IMR-90 (cell line): ENCODE measurements around the gene SPATA32. TPM values are rescaled to one million over a fixed set of nuclear protein-coding genes. Genes with fewer than 3 reads are reported as not detected.
A peak's percentile ranks its signal among the peaks of the same experiment; 100 is the strongest.

Source experiments
- ATAC-seq: fragments of 200-7000 bp; cut with Tn5 transposase; 2 replicates; pipeline ENCODE4 v1.9.1; 2020; ENCODE audit warnings: low read depth, mild to moderate bottlenecking, moderate library complexity
- BruUV-seq: library from RNA; stranded (reverse); fragments of 400-500 nt; replicated peaks from 2 replicates; lab custom pipeline; 2021; lab: Mats Ljungman, UMichigan
- CTCF ChIA-PET: fragments of 300-600 bp; formaldehyde crosslinking; extraction: SDS; loops from one replicate; lab custom pipeline; 2021; ENCODE audit warnings: antibody characterized with exemption; lab: Yijun Ruan, JAX
- POLR2A ChIA-PET: fragments of 300-600 bp; sonication (Branson Sonifier 250); formaldehyde crosslinking; loops from one replicate; lab custom pipeline; 2022; ENCODE audit warnings: antibody characterized with exemption; ENCODE audit not compliant: unreplicated experiment; lab: Charles Lee
- DNase-seq: peaks from one replicate; pipeline ENCODE4 v3.0.0; 2013
- H2AFZ ChIP-seq: replicated peaks from 2 replicates; pipeline ENCODE3; 2013; ENCODE audit warnings: low read length, mild to moderate bottlenecking; ENCODE audit not compliant: poor library complexity
- H2AK5ac ChIP-seq: 2 replicates; pipeline ENCODE4 v1.6.1; 2013; ENCODE audit warnings: low read depth, low read length, inconsistent platforms
- H2AK9ac ChIP-seq: replicated peaks from 2 replicates; pipeline ENCODE3; 2013; ENCODE audit warnings: mild to moderate bottlenecking, low read depth, low read length, moderate library complexity; ENCODE audit not compliant: poor library complexity
- H2BK120ac ChIP-seq: 2 replicates; pipeline ENCODE4 v1.6.1; 2013; ENCODE audit warnings: low read depth, low read length, inconsistent platforms
- H2BK15ac ChIP-seq: 3 replicates; pipeline ENCODE4 v1.6.1; 2013; ENCODE audit warnings: low read depth, low read length, inconsistent platforms
- H2BK20ac ChIP-seq: 2 replicates; pipeline ENCODE4 v1.6.1; 2013; ENCODE audit warnings: low read depth, mild to moderate bottlenecking, inconsistent platforms, low read length, moderate library complexity
- H2BK5ac ChIP-seq: 2 replicates; pipeline ENCODE4 v1.6.1; 2013; ENCODE audit warnings: mild to moderate bottlenecking, low read depth, low read length, inconsistent platforms; ENCODE audit not compliant: poor library complexity, severe bottlenecking
- H3K14ac ChIP-seq: replicated peaks from 2 replicates; pipeline ENCODE4 v1.6.1; 2013; ENCODE audit warnings: low read depth, low read length, inconsistent platforms
- H3K18ac ChIP-seq: 2 replicates; pipeline ENCODE4 v1.6.1; 2013; ENCODE audit warnings: low read depth, low read length, control low read depth
- H3K23ac ChIP-seq: 2 replicates; pipeline ENCODE4 v1.6.1; 2013; ENCODE audit warnings: low read depth, low read length, inconsistent platforms
- H3K27ac ChIP-seq: 2 replicates; pipeline ENCODE4 v1.5.1; 2013; ENCODE audit warnings: mild to moderate bottlenecking, control low read depth, low read length; ENCODE audit not compliant: insufficient read depth
- H3K27me3 ChIP-seq: 2 replicates; pipeline ENCODE4 v1.6.1; 2013; ENCODE audit warnings: low read length; ENCODE audit not compliant: control insufficient read depth, insufficient read depth
- H3K36me3 ChIP-seq: 2 replicates; pipeline ENCODE4 v1.6.1; 2013; ENCODE audit warnings: low read length, mixed read lengths; ENCODE audit not compliant: control insufficient read depth, insufficient read depth
- H3K4ac ChIP-seq: 2 replicates; pipeline ENCODE4 v1.6.1; 2013; ENCODE audit warnings: low read depth, low read length, inconsistent platforms
- H3K4me1 ChIP-seq: 2 replicates; pipeline ENCODE4 v1.6.1; 2013; ENCODE audit warnings: low read length, mixed read lengths; ENCODE audit not compliant: control insufficient read depth, insufficient read depth
- H3K4me2 ChIP-seq: 2 replicates; pipeline ENCODE4 v1.6.1; 2013; ENCODE audit warnings: low read depth, mild to moderate bottlenecking, control low read depth, low read length, moderate library complexity
- H3K4me3 ChIP-seq: 2 replicates; pipeline ENCODE4 v1.5.1; 2013; ENCODE audit warnings: low read depth, mild to moderate bottlenecking, control low read depth, low read length, moderate library complexity; ENCODE audit not compliant: insufficient read depth
- H3K56ac ChIP-seq: 2 replicates; pipeline ENCODE4 v1.6.1; 2013; ENCODE audit warnings: low read length, inconsistent platforms; ENCODE audit not compliant: insufficient read depth; ENCODE audit errors: extremely low read depth
- H3K79me1 ChIP-seq, 2 experiments: 2 replicates each; pipeline ENCODE4 v1.6.1; 2013; ENCODE audit warnings: low read length in 2 of 2, inconsistent platforms in 1 of 2, low read depth in 1 of 2
- H3K9ac ChIP-seq: 2 replicates; pipeline ENCODE4 v1.6.1; 2013; ENCODE audit warnings: low read depth, low read length, control low read depth
- H3K9me1 ChIP-seq: 2 replicates; pipeline ENCODE4 v1.6.1; 2013; ENCODE audit warnings: low read length, inconsistent platforms; ENCODE audit not compliant: insufficient read depth
- H3K9me3 ChIP-seq: 2 replicates; pipeline ENCODE4 v1.6.1; 2013; ENCODE audit warnings: low read length; ENCODE audit not compliant: control insufficient read depth, insufficient read depth
- H4K20me1 ChIP-seq: 2 replicates; pipeline ENCODE4 v1.6.1; 2013; ENCODE audit warnings: low read length, inconsistent platforms; ENCODE audit not compliant: insufficient read depth
- H4K5ac ChIP-seq: 2 replicates; pipeline ENCODE4 v1.6.1; 2013; ENCODE audit warnings: mild to moderate bottlenecking, low read depth, low read length, control low read depth
- H4K8ac ChIP-seq, 2 experiments: 2 replicates each; pipeline ENCODE4 v1.6.1; 2013; ENCODE audit warnings: low read depth in 2 of 2, low read length in 2 of 2, control low read depth in 1 of 2, inconsistent platforms in 1 of 2
- H4K91ac ChIP-seq: 2 replicates; pipeline ENCODE4 v1.6.1; 2013; ENCODE audit warnings: low read depth, low read length, inconsistent platforms; ENCODE audit not compliant: insufficient read depth
- CTCF ChIP-seq: conservative IDR thresholded peaks from 2 replicates; pipeline ENCODE4 v1.5.1; 2012; ENCODE audit warnings: mild to moderate bottlenecking, low read depth, low read length, improper control_type of control experiment
- MAFK ChIP-seq: IDR thresholded peaks from 2 replicates; pipeline ENCODE4 v1.6.1; 2012; ENCODE audit warnings: low read depth, low read length, improper control_type of control experiment
- RAD21 ChIP-seq: IDR thresholded peaks from 2 replicates; pipeline ENCODE4 v1.6.1; 2012; ENCODE audit warnings: low read length, improper control_type of control experiment
- SMC3 ChIP-seq: fragments of 150-350 bp; IDR thresholded peaks from 2 replicates; pipeline ENCODE4 v1.6.1; 2016; ENCODE audit warnings: low read depth, mild to moderate bottlenecking, antibody characterized with exemption, low read length, moderate library complexity
- WGBS, 2 experiments: methylation state at CpG; one replicate each; pipeline versions ENCODE4 v1.1.5 to v1.1.7; 2013; ENCODE audit warnings: missing lambda C conversion rate in 2 of 2; ENCODE audit not compliant: insufficient read length in 1 of 2; ENCODE audit errors: extremely low coverage in 2 of 2; 5-methylcytosine and 5-hydroxymethylcytosine counted together
- dilution Hi-C: fragments of 300-500 bp; cut with HindIII; formaldehyde crosslinking; loops from one replicate; pipeline ENCODE4 v1.14.3; 2018; ENCODE audit warnings: low sequenced_read_pairs; ENCODE audit not compliant: unreplicated experiment
- in situ Hi-C: fragments of 300-500 bp; cut with MboI; formaldehyde crosslinking; loops from 3 replicates; pipeline ENCODE4 v1.14.3; 2019; ENCODE audit warnings: low sequenced_read_pairs, inconsistent platforms, mixed read lengths
- intact Hi-C: fragments of 100-400 bp; cut with micrococcal nuclease; formaldehyde crosslinking; loops from 2 replicates; pipeline ENCODE4 v1.10.0; 2022
- polyA plus RNA-seq, 3 experiments: library from polyadenylated mRNA; depleted of rRNA; stranded (reverse); fragments of >200 nt; gene quantifications; 2 replicates each; pipeline ENCODE4 v1.2.3, GENCODE V29; 2012; ENCODE audit warnings: low replicate concordance in 1 of 3
- total RNA-seq: library from RNA; depleted of rRNA; stranded (reverse); fragments of >200 nt; gene quantifications from 2 replicates; pipeline ENCODE4 v1.2.3, GENCODE V29; 2012

SPATA32 gene
- total and polyA plus RNA-seq, 2 of the 4 experiments (the other 2 are of a cell fraction), result 0.18 TPM; not detected in 1

- Histone ChIP-seq H3K36me3 (peaks cover 63% of the 10 kb centered on the region), H3K4me2 (no peak overlapping the region), H4K91ac (no peak overlapping the region), H2BK20ac (no peak overlapping the region), H2AFZ (no peak overlapping the region), H3K9me1 (peaks cover 7% of the 10 kb centered on the region; the same call in 1 of the 2 replicates), H3K79me1 (peaks cover 3 to 5% of the 10 kb centered on the region in 2 experiments; a peak in 1 of 4 replicates), H3K27ac (no peak overlapping the region), H4K8ac (no peak overlapping the region), H3K4me3 (no peak overlapping the region), H3K18ac (no peak overlapping the region), H3K23ac (no peak overlapping the region), H3K14ac (no peak overlapping the region), H2BK120ac (no peak overlapping the region), H2AK9ac (no peak overlapping the region), H3K56ac (no peak overlapping the region), H2BK5ac (no peak overlapping the region), H3K27me3 (no peaks in the 10 kb centered on the region), H3K4me1 (peaks cover 6% of the 10 kb centered on the region), H3K9ac (no peak overlapping the region), H3K4ac (no peak overlapping the region), H4K20me1 (0 out of 2 replicates have a peak, but pooled peaks cover 5% of the 10 kb centered on the region), H2AK5ac (no peak overlapping the region), H2BK15ac (no peak overlapping the region), H3K9me3 (no peaks in the 10 kb centered on the region), H4K5ac (no peak overlapping the region)
- TF ChIP-seq SMC3 (peak; percentile 29; the same call in 1 of the 2 replicates), RAD21 (peak; percentile 41), MAFK (no peak), CTCF (peak; percentile 47)
- no TSS peak for BruUV-seq
- WGBS, 2 experiments, result 78% methylated on average over 6 of the region's 13 CpGs; no CpG with 5 or more reads in 1 of the 2 experiments
- dilution Hi-C loops, result no loop called here
- POLR2A ChIA-PET, result no interaction called here
- in situ Hi-C loops, result no loop called here
- DNase-seq (no peak), ATAC-seq (no peak)
- intact Hi-C loops, result loop anchor here (1.0 kb wide), 1 partner anchor 48 kb away; no protein-coding TSS in a partner anchor
- CTCF ChIA-PET, result interaction anchor here (0.5 kb wide), 1 partner anchor 135 kb away, joined by 3 read pairs; the partner anchor contains the start of gene ACBD4
Measured at GRCh38 chr17:45270828-45271418, 9.0 kb upstream of the SPATA32 start.
